Lower lobe of right lung (tissue), 2 donors: ENCODE results near the gene POLR2I. TPM values are rescaled to one million over a fixed set of nuclear protein-coding genes. Genes with fewer than 3 reads are reported as not detected.
A peak's percentile ranks its signal among the peaks of the same experiment; 100 is the strongest.

Source experiments
- ATAC-seq, 2 donors: fragments of 200-7000 bp; cut with Tn5 transposase; one replicate each; pipeline ENCODE4 v1.9.1; 2020 to 2022; ENCODE audit warnings: mild to moderate bottlenecking in 2 of 2, moderate library complexity in 2 of 2
- DNase-seq: peaks from one replicate; pipeline ENCODE4 v3.0.0-alpha.2; 2020
- H3K27ac ChIP-seq: fragments of 200-600 bp; one replicate; pipeline ENCODE4 v1.8.0; 2022
- H3K27me3 ChIP-seq: fragments of 200-600 bp; one replicate; pipeline ENCODE4 v1.8.0; 2022; ENCODE audit warnings: low read depth
- H3K36me3 ChIP-seq: fragments of 200-600 bp; one replicate; pipeline ENCODE4 v1.8.0; 2022; ENCODE audit warnings: mild to moderate bottlenecking
- H3K4me1 ChIP-seq: fragments of 200-600 bp; one replicate; pipeline ENCODE4 v1.8.0; 2022
- H3K4me3 ChIP-seq: fragments of 200-600 bp; one replicate; pipeline ENCODE4 v1.8.0; 2022; ENCODE audit warnings: mild to moderate bottlenecking
- H3K9me3 ChIP-seq: fragments of 200-600 bp; one replicate; pipeline ENCODE4 v1.8.0; 2022
- CTCF ChIP-seq: fragments of 200-600 bp; IDR thresholded peaks from one replicate; pipeline ENCODE4 v1.8.0; 2022; ENCODE audit warnings: antibody characterized with exemption, mild to moderate bottlenecking
- intact Hi-C: fragments of 100-400 bp; cut with DNase I; formaldehyde crosslinking; loops from one replicate; pipeline ENCODE4 v1.11.0; 2022
- long read RNA-seq: library from polyadenylated mRNA; unstranded; transcript quantifications from one replicate; pipeline ENCODE4 v2.0.0, GENCODE V29; 2021
- total RNA-seq: library from RNA; stranded (reverse); fragmentation: NEBNext Ultra II Directional; extraction: Animal tissue kit (Norgen Biotek cat#: 25700); gene quantifications from one replicate; pipeline ENCODE4 v1.2.1, GENCODE V29; 2021
- donor health status: DM: no; HTN: yes; CAD: no; lungs with severe emphysema.

Gene POLR2I
- total RNA-seq = 38.7 TPM
- long read RNA-seq, transcript POLR2I-201 (6 exons, 913 nt) = major isoform, 18 of 21 reads
- long read RNA-seq, partial matches to known transcripts = 0 of 21 reads
- long read RNA-seq, other reads (novel, unspliced or antisense) = 0 of 21 reads

- Histone ChIP-seq H3K9me3 (no peaks in the 10 kb centered on the region), H3K4me3 (peak within 1 kb of the TSS; percentile 74), H3K27ac (peak within 1 kb of the TSS; percentile 84), H3K27me3 (no peaks in the 10 kb centered on the region), H3K36me3 (peaks cover 65% of the 10 kb centered on the region), H3K4me1 (peaks cover 27% of the 10 kb centered on the region)
- TF ChIP-seq CTCF = no peak
- peak; percentile 96 to 97 for ATAC-seq
- intact Hi-C loops = no loop called here
- DNase-seq = peak; percentile 99
These were observed at the start of gene POLR2I for GRCh38 chr19:36114721-36115452. TSS of gene POLR2I (minus strand) at chr19:36114875. CDS start at chr19:36114856, 19 bp downstream.

- ATAC-seq = no peak
- intact Hi-C loops = no loop called here
- H3K27ac ChIP-seq = no peak overlapping the region
These were observed 49.1 kb upstream of the POLR2I start for GRCh38 chr19:36163813-36164212.

GRCh38 chr19:36160821-36161596, 46.3 kb upstream of the POLR2I start:
- intact Hi-C loops = no loop called here
- Histone ChIP-seq H3K27ac (no peak overlapping the region), H3K4me3 (no peak overlapping the region), H3K9me3 (no peaks in the 10 kb centered on the region), H3K4me1 (no peaks in the 10 kb centered on the region), H3K36me3 (peaks cover 6% of the 10 kb centered on the region), H3K27me3 (no peaks in the 10 kb centered on the region)
- no peak for TF ChIP-seq CTCF
- DNase-seq (no peak), ATAC-seq (no peak)

More at GRCh38 chr19:36163813-36164212, 49.1 kb upstream of the POLR2I start:
- DNase-seq = no peak
- Histone ChIP-seq H3K4me1 (no peaks in the 10 kb centered on the region), H3K9me3 (no peaks in the 10 kb centered on the region), H3K36me3 (peaks cover 11% of the 10 kb centered on the region), H3K4me3 (no peak overlapping the region), H3K27me3 (no peaks in the 10 kb centered on the region)
- TF ChIP-seq CTCF = no peak

GRCh38 chr19:36153126-36153525, 38.5 kb upstream of the POLR2I start:
- Histone ChIP-seq H3K27me3 (no peaks in the 10 kb centered on the region), H3K4me1 (peaks cover 19% of the 10 kb centered on the region), H3K4me3 (peak overlapping the region; percentile 63), H3K9me3 (no peaks in the 10 kb centered on the region), H3K27ac (peak overlapping the region; percentile 94), H3K36me3 (peaks cover 33% of the 10 kb centered on the region)
- intact Hi-C loops = no loop called here
- DNase-seq (no peak), ATAC-seq (no peak)
- TF ChIP-seq CTCF = no peak

GRCh38 chr19:36152352-36153091, 37.8 kb upstream of the POLR2I start, which contains the start of gene COX7A1:
TSS of gene COX7A1 (minus strand) at chr19:36152447. CDS start at chr19:36152407, 40 bp downstream.
- intact Hi-C loops = no loop called here
- Histone ChIP-seq H3K36me3 (peaks cover 39% of the 10 kb centered on the region), H3K27me3 (no peaks in the 10 kb centered on the region), H3K9me3 (no peaks in the 10 kb centered on the region), H3K27ac (peak within 1 kb of the TSS; percentile 94), H3K4me3 (peak within 1 kb of the TSS; percentile 63), H3K4me1 (peaks cover 19% of the 10 kb centered on the region)
- ATAC-seq (peak; percentile 74 to 85), DNase-seq (peak; percentile 62)
- no peak for TF ChIP-seq CTCF
